HG02798 (cell line): ENCODE results near the gene LTC4S.
"Not testable (repeated sequence)": the region's sequence is repeated elsewhere in the genome, so short reads cannot be mapped to it uniquely, and the experiment has no call there.

Experiments used
- ATAC-seq: cut with Tn5 transposase; IDR thresholded peaks from one replicate; pipeline ENCODE4 v1.9.1; 2021; ENCODE audit warnings: mild to moderate bottlenecking; ENCODE audit not compliant: unreplicated experiment, poor library complexity

The LTC4S gene, protein sequence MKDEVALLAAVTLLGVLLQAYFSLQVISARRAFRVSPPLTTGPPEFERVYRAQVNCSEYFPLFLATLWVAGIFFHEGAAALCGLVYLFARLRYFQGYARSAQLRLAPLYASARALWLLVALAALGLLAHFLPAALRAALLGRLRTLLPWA

DNA sequence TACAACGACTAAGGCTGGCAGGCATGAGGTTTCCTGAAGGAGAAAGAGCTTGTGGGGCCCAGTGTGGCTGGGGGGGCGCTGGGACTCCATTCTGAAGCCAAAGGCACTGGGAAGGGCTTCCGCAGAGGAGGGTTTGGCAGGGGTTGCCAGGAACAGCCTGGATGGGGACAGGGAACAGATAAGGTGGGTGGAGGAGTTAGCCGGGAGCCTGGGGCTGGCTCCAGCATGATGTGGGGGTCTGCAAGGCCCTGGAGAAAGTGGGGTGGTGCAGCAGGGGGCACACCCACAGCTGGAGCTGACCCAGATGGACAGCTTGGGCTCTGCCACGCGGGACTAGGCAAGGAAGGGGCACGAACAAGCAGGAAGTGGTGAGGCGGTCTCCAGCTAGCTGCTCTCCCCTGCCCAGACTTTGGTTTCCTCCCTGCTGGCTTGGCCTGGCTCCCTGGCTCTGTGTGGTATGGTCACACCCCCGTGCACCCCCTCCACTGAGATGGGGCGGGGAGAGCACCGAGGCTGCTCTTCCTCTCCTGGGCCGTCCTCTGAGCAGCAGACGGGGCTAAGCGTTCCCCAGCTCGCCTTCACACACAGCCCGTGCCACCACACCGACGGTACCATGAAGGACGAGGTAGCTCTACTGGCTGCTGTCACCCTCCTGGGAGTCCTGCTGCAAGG, at the start of gene LTC4S:
Gene LTC4S (plus strand): TSS at position 519 of the 672 bp plus-strand sequence. CDS start 95 bp downstream, at position 614.
- ATAC-seq: no peak

DNA sequence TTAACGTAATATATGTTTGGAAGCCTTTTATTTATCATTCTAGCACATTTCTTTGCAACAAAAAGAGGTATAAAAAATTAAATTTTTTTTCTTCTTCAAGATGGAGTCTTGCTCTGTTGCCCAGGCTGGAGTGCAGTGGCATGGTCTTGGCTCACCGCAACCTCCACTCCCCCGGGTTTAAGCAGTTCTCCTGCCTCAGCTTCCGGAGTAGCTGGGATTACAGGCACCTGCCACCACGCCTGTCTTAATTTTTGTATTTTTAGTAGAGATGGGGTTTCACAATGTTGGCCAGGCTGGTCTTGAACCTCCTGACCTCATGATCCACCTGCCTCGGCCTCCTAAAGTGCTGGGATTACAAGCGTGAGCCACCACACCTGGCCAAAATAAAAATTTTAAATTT, 49.7 kb upstream of the LTC4S start:
- ATAC-seq: not testable (repeated sequence)

DNA sequence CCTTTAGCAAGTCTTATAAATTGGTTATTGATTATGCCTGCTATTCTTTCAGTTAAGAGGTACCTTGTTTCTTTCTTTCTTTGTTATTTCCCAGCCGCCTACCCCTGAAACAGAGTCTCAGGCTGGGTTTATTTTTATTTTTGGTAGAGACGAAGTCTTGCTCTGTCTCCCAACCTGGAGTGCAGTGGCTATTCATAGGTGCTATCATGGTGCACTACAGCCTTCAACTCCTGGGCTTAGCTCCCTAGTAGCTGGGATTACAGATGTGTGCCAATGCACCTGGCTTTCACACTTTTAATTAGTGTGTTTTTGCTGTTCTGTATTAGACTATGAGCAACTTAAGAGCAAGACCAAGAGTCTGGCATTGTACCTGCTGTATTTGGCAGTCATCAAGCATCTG, 46.9 kb upstream of the LTC4S start:
- ATAC-seq: no peak

DNA sequence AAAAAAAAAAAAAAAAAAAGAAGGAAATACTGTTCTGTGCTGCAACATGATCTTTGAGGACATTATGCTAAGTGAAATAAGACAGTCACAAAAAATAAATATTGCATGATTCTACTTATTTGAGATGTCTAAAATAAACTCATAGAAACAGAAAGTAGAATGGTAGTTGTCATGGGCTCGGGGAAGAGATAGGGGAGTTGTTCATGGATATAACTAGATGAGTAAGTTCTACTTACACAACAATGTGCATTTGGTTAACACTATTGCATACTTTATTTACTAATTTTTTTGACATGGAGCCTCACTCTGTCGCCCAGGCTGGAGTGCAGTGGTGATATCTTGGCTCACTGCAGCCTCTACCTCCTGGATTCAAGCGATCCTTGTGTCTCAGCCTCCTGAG, 46.0 kb upstream of the LTC4S start:
- ATAC-seq: no peak

DNA sequence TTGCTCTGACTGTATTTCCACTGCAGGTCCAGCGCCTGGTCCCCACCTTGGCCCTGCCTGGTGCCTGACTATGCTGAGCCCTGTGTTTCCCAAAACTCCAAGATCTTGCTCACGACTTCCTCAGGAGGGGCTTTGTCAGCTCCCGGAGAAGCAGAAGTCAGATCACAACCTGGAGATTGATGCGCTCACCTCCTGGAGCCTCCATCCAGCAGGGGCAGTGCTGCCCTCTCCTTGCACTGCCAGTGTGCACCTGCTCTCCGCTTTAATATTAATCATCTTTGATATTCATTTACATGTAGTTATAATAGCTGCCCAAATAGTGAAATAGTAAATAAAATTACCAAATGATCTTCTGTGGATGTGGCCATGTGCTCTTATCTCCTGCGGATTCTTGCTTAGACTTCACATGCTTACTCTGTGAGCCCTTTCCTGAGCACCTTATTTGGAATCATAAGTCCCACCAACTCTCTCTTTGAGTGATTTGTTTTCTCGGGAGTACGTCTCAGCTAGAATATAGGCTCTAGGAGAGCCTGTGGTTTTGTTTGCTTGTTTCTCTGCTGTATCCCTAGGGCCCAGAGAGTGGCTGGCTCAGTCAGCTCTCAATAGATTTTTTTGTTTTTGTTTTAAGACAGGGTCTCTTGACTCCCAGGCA, 43.8 kb upstream of the LTC4S start:
- no peak for ATAC-seq

DNA sequence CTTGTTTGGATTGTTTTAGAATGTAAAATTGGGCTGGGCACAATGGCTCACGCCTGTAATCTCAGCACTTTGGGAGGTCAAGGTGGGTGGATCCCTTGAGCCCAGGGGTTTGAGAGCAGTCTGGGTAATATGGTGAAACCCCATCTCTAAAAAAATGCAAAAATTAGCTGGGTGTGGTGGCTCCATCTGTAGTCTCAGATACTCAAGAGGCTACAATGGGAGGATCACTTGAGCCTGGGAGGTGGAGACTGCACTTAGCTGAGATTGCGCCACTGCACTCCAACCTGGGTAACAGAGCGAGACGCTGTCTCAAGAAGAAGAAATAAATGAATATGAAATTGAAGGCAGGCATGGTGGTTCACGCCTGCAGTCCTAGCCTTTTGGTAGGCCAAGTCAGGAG, 39.8 kb upstream of the LTC4S start:
- no peak for ATAC-seq

DNA sequence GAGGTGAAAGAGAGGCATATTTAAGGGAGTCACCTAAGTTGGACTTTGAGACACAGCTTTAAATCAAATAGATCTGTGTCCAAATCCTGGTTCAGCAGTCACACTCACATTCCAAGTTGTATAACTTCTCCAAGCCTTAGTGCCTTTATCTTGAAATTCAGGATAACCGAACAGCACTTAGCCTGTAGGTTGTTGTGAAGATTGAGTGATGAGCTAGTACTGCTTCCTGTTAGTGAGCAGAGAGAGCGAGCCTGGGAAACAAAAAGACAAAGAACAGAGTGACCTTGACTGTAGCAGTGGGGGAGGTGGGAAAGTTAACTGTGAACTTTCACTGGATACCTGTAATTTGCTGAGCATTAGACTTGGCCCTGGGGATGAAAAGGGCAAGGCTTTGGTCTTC, 38.8 kb upstream of the LTC4S start:
- no peak for ATAC-seq

DNA sequence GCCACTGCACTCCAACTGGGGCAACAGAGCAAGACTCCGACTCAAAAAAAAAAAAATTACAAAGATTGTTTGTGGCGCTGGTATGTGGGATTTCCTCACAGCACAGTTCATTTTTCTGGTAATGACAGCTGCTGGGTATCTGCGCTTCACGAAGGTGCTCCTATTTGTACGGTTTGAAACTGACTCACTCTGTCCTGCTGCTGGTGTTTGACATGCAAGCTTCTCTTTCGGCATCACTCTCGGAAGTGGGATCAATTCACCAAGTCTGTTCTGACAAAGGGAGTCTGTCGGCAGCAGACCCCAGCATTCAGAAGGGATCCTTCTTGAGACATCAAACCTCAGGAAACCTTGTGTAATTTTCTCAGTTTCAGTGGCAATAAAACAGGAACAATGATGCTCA, 34.8 kb upstream of the LTC4S start:
- ATAC-seq: no peak

DNA sequence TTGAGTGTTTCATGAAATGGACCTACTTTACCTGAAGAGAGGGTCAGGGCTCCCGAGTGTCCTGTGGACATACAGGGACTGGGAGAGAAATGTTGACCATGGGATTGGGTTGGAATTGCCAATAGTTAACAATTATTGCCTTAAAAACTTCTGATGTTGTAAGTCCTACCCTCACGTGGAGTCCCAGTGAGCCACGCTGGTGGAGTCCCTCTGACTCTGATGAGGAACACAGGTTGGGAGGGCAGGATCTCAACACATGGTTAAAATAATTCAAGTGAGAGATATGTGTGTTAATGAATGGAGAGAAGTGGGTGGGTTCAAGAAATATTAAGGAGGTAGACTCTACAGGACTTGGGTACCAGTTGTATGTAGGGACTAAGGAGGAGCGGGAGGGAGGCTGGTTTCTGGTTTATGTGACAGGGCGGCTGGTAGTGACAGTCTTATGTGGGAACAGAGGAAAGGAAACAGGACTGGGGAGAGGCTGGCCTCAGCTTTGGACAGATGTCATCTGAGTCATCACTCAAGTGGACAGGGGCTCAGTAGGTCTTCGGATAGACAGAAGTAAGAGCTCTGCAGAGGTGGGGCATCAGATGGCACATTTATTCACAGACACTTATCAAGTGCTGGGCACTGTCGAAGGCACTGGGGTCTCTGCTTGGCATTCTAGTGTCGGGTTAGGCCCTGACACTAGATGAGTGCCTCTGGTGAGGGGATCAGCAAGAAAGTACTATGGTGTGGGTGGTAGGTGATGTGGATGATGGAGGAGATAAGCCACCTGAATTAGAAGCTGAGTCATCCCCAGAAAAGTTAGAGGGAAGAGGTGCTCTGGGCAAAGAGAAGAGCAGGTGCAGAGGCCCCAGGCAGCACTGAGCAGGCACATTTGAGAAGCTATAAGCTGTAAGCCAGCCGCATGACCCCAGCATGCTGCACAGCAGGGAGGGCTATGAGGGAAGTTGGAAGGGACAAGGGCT, 33.9 kb upstream of the LTC4S start:
- ATAC-seq: peak; percentile 41

DNA sequence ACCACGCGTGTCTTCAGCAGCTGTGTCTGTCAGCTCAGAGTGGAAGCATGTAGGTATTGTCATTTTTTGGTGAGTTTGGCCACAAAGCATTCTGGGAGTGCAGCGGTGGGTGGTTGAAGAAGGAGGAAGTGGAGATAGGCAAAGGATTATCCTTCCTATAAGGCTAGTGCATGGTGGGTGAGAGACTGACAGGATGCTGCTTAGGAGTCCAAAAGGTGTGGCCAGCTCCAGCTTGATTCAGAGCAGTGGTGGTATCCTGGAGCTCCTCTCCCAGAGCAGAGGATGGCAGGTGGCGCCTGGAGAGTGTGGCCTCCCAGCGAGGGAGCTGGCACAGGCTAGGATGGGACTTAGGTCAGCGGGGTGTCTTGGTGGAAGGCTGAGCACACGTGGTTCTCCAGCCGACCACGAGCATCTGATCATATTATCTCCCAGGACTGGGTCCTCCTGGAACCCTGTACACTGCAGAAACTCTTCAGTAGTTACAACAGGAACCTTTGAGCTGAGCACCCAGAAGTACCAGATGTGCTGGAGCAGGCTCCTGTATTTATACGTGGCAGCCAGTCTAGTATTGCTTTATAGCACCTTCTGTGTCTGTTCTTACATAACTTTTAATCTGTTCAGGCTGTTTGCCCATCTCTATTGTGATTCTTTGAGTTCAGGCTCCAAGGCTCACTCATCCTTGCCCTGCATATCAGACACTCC, 31.6 kb upstream of the LTC4S start:
- no peak for ATAC-seq

DNA sequence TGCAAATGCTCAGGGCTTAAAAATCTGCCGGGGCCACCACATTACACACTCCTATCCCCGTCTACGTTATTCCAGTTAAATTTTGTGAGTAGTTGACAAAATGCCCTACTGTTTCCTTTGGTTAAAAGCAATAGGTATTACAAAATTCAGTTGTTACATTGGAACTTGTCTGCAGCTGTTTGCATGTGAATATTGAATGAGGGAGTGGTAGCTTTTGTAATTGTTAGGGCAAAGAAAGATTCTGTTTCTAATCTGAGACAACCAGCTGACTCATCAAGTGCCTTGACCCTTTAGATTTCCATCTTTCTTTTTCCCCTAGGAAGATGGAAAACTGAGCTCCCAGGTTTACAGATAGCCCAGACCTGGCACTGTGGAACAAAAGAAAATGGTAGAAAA, 31.0 kb upstream of the LTC4S start:
- no peak for ATAC-seq

DNA sequence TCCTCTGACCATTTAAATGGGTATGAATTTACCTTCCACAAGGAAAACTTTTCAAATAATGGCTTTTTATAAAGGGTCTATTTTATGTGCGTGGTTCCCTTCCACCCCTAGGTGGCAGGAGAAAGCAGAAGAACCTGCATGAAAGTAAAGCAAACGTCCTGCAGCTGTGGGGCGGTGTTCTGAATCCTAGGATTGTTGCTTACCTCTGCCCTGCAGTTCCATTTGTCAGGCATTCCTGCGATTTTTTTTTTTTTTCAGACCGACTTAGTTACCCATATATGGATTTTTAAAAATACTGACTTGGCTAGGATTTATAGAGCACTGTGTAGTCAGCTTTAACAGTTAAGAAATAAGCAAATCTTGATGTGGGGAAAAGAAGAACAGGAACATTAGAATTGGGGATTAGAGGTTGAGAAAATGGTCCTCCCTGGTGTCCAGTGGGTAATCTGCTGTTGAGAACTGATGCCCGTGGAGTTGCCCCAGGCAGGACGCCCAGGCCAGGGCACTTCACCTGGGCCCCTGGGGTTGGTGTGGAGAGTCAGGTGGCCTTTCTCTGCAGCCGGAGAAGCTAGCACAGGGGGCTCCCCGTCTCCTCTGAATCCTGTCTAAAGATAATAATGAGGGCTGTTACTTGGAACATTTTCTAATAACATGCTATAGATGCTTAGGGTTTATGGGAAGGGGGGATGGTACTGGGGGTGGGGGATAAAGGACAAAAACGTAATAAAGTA, 30.4 kb upstream of the LTC4S start:
- ATAC-seq: peak; percentile 64

DNA sequence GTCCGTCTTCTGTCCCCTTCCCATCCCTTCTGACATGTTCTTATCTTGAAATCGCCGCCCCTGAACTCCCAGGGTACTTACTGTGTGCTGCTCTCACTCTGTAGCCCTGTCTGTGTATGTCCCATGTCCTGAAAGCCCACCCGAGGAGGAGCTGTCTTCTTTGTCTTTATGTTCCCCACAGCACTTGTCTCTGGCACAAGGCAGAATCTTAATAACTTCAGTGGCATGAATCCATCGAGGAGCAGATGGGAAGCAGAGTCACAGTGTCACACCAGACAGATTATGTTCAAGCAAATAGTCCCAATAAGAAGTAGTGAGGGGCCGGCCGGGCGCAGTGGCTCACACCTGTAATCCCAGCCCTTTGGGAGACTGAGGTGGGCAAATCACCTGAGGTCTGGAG, 29.7 kb upstream of the LTC4S start:
- ATAC-seq: no peak

DNA sequence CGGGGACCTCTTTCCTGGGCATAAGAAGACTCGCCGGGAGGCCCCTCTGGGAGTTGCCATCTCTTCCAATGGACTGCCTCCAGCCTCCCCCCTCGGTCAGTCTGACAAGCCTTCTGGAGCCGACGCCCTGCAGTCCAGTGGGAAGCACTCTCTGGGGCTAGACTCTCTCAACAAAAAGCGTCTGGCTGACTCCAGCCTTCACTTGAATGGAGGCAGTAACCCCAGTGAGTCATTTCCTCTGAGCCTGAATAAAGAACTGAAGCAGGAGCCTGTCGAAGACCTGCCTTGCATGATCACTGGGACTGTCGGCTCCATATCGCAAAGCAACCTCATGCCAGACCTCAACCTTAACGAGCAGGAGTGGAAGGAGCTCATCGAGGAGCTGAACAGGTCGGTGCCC, 28.4 kb upstream of the LTC4S start:
- no peak for ATAC-seq

DNA sequence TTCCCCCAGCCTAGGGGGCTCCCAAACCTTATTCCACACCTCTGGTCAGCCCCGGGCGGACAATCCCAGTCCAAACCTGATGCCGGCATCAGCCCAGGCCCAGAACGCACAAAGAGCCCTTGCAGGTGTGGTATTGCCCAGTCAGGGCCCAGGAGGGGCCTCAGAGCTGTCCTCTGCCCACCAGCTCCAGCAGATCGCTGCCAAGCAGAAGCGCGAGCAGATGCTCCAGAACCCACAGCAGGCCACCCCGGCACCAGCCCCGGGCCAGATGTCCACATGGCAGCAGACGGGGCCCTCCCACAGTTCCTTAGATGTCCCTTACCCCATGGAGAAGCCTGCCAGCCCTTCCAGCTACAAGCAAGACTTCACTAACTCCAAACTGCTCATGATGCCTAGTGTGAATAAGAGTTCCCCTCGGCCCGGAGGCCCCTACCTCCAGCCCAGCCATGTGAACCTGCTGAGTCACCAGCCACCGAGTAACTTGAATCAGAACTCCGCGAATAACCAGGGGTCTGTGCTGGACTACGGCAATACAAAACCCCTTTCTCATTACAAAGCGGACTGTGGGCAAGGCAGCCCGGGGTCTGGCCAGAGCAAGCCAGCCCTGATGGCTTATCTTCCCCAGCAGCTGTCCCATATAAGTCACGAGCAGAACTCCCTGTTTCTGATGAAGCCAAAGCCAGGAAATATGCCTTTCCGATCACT, 27.6 kb upstream of the LTC4S start:
- no peak for ATAC-seq

DNA sequence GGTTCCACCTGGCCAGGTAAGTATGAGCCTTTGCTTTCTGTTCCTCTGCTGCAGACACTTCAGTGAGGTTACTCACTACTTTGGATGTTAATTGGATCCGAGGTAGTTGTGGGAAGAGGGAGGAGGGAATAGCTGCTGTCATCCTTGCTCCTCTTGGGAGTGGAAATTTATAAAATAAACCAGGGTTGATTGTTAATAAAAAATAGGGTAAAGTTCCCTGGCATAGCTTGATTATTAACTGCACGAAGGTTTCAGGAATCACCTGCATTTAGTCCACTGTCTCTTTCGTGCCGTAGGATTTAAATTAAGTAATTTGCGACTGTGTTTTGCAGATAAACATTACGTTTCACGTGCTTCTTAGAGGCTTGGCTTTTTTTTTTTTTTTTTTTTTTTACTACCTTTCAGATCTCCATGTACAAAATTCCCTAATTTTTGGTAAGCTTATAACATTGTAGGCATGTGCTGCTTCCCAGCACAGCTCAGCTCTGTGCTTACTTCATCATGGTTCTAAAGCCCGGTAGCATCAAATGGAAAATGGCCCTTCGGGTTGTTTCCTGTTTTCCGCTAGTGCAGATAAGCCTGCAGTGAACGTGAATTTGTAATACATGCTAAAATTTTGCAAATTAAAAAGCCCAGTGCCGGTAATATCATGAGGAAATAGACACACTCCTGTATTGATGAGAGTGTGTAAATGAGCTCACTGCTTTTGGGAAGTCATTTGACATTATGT, 26.9 kb upstream of the LTC4S start:
- no peak for ATAC-seq

DNA sequence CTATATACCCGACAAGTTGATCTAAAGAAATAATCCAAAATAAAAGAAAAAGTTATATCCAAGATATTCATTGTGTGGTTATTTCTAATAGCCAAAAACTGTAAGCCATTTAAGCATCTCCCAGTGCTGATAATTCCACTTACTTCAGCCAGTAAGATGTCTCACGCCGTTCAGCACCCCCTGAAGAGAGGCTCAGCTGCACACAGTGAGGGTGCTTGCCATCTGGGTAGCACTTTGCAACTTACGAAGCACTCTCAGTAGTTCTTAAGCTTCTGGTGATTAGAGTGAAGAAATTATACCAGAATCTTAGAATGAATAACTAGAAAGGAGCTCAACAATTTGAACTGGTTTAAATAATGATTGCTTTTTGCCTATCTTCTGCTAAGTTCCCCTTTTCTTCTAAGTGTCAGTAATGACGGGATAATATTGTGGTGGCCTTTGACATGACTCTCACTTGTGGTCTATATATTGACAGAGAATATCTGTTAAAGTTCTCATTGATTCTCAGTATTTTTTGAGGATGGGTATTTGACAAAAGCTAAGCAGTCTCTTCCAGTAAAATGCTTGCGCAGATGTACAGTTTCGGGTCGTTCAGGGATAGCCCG, 26.2 kb upstream of the LTC4S start:
- no peak for ATAC-seq
